Measurements from ENCODE around the gene JPH3.

DNA sequence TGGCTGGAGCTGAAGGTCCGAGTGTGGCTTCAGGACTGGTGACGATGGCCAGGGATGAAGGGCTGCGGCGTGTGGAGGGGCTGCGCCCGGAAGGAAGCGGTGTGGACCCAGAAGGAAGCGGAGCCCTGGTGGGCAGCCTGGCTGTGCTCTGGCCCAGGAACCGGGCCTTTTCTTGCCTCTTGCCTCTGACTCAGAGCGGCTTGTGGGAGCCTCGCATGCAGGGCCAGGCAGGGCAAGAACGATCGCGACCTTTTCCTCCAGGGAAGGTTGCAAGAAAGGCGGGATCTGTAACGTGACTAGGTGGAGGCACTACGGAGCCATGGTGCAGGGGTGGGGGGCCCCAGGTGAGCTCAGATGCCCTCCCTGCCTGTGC lies 78.0 kb downstream of the JPH3 start:
- TF ChIP-seq POLR2A (IDR thresholded peaks at IDR 0.05): no peak
- TF ChIP-seq, protein P1, sequence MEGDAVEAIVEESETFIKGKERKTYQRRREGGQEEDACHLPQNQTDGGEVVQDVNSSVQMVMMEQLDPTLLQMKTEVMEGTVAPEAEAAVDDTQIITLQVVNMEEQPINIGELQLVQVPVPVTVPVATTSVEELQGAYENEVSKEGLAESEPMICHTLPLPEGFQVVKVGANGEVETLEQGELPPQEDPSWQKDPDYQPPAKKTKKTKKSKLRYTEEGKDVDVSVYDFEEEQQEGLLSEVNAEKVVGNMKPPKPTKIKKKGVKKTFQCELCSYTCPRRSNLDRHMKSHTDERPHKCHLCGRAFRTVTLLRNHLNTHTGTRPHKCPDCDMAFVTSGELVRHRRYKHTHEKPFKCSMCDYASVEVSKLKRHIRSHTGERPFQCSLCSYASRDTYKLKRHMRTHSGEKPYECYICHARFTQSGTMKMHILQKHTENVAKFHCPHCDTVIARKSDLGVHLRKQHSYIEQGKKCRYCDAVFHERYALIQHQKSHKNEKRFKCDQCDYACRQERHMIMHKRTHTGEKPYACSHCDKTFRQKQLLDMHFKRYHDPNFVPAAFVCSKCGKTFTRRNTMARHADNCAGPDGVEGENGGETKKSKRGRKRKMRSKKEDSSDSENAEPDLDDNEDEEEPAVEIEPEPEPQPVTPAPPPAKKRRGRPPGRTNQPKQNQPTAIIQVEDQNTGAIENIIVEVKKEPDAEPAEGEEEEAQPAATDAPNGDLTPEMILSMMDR (IDR thresholded peaks at IDR 0.05): no peak

Data from tibial nerve (tissue), 3 donors.